GM12892 (cell line): ENCODE results near the gene MTARC1.

ENCODE experiments used
- DNase-seq: peaks from one replicate; pipeline ENCODE4 v3.0.0; 2011; ENCODE audit not compliant: insufficient read length
- FAIRE-seq: peaks from 2 replicates; lab custom pipeline; 2011; peaks lifted over from hg19 to GRCh38; lab: Jason Lieb, UNC
- POLR2A ChIP-seq: IDR thresholded peaks from 2 replicates; pipeline ENCODE4 v1.6.1; 2011; ENCODE audit warnings: low read depth, low read length, control low read depth
- POLR2AphosphoS5 ChIP-seq: IDR thresholded peaks from 2 replicates; pipeline ENCODE4 v1.6.1; 2011; ENCODE audit warnings: low read depth, low read length, control low read depth
- TAF1 ChIP-seq: IDR thresholded peaks from 2 replicates; pipeline ENCODE4 v1.6.1; 2011; ENCODE audit warnings: low read depth, mild to moderate bottlenecking, control low read depth, low read length, borderline replicate concordance

The MTARC1 gene

DNA sequence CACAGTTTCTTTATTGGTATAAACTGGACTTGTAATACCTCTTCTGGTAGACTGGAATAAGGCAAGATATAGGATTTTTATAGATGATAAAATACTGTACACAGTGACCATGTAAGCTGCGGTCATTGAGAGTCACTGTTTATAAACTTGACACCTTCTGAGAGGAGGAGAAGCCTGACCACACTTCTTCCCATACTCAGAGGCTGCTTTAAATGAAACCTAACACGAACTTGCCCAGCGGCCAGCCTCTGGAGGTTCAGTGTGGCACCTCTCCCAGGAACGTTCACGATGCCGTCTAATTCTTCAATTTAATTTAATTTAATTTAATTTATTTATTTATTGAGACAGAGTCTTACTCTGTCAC is 22.5 kb downstream of the MTARC1 start:
- TF ChIP-seq TAF1 (no peak), POLR2A (no peak), POLR2AphosphoS5 (no peak)
- no peak for FAIRE-seq

DNA sequence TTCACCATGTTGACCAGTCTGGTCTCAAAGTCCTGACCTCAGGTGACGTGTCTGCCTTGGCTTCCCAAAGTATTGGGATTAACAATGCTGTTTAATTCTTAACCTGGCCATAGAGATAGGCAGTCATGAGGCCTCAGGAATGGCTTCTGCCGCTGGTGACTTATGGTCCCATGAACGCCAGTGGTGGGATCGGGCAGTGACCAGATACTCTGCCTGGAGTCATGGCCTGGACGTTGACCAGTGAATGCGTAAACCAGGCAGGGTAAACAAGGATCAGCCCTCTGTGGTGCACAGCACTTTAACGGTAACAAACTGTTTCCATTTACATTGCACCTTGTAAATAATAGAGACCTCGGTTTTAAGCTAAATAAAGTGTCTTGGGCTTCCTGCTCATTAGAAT is 23.0 kb downstream of the MTARC1 start:
- DNase-seq = no peak
- FAIRE-seq = no peak
- no peak for TF ChIP-seq POLR2AphosphoS5
- no peak for TF ChIP-seq TAF1
- no peak for TF ChIP-seq POLR2A

More for the DNA sequence above, 22.5 kb downstream of the MTARC1 start:
- no peak for DNase-seq

DNA sequence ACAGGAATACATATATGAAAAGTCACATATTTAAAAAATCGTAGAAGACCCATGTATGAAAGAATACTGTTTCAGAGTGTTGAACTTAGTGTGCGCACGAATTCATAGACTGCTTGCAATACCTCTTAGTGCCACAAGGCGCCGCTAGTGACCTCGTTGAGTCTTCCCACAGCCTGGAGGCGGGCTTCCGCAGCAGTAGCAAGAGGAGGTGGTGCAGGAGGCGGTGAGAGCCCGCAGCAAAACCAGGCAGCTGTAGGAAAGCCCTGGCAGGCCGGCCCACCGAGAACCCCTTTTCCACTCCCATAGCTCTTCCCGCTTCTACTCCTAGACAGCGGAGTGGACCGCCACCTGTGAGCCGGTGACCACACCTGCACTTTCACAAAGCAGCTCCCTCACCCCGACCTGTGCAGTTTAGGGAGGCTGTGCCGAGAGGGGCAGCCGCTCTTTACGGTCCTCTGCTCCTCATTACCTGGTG is 23.5 kb downstream of the MTARC1 start:
- no peak for TF ChIP-seq POLR2A
- TF ChIP-seq POLR2AphosphoS5 = no peak
- no peak for TF ChIP-seq TAF1

DNA sequence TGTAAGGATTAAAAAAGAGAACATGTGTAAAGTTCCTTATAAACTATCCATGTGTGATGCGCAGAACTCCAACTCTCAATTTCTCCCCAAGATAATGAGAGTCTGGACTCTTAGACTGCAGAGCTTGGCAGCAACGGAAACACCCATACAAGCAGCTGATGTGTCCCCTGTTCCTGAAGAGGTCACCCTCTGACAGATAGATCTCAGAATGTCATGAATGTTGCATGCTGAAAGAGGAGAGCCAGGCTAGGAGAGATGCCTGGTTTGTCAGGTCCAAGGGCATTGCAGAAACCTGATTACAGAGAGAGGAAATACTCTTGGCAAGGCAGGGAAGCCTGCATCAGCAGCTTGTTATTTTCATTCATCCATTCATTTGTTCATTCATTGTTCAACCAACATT is 24.2 kb downstream of the MTARC1 start:
- FAIRE-seq = no peak
- DNase-seq = no peak
- TF ChIP-seq POLR2A (no peak), POLR2AphosphoS5 (no peak), TAF1 (no peak)

More for the DNA sequence above, 23.5 kb downstream of the MTARC1 start:
- FAIRE-seq (peak; percentile 88), DNase-seq (peak; percentile 61)

DNA sequence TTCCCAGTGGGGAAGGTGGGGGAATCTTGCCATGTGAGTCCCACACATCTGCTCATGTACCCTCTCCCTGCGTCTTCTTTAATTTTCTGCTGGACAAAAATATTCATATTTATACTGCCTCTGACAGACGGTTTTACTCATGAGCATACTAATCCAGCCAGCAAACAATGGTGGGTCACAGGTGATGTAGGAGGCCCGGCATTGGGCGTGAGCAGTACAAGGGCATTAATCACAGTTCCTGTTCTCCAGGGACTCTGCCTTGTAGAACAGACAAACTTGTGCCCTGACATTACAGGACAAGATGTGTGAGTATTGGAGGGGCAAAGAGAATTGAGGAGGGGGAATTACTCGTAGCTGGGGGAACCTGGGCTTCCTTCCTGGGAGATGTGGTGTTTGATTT is 25.0 kb downstream of the MTARC1 start:
- no peak for TF ChIP-seq POLR2A
- FAIRE-seq (no peak), DNase-seq (no peak)

DNA sequence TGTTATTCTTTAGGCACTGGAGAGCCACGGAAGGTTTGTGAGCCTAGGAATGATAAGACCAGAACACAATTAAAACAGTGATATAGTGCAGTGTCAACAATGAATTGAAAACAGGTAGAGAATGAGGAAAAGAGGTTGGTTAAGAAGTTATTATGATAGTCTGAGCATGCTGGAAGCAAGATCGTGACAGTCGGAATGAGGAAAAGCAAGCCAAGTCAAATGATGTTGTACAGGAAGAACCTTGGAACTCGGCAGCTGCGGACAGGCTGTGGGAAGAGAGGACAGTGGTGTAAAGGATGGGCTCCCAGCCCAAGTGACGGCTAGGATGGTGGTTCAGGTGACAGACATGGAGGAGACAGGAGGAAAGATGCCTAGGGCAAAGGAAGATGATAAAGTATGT is 25.6 kb downstream of the MTARC1 start:
- no peak for TF ChIP-seq POLR2AphosphoS5
- TF ChIP-seq TAF1 = no peak
- no peak for TF ChIP-seq POLR2A
- no peak for FAIRE-seq
- no peak for DNase-seq

DNA sequence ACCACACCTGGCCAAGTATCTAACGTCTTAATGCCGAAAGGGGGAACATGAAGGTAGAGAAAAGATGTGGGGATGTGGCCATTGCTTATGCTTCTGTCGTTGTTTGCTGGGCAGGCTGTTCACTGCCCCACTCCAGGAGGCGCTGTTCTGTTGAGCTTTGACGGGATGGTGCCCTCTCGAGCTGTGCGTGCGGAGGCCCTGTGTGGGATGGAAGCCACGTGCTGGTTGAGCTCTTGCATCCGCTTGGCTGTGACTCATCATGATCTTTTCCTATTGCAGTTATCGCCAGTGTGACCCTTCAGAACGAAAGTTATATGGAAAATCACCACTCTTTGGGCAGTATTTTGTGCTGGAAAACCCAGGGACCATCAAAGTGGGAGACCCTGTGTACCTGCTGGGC is 26.3 kb downstream of the MTARC1 start:
- TF ChIP-seq POLR2AphosphoS5 (no peak), POLR2A (no peak), TAF1 (no peak)
- FAIRE-seq (no peak), DNase-seq (no peak)

DNA sequence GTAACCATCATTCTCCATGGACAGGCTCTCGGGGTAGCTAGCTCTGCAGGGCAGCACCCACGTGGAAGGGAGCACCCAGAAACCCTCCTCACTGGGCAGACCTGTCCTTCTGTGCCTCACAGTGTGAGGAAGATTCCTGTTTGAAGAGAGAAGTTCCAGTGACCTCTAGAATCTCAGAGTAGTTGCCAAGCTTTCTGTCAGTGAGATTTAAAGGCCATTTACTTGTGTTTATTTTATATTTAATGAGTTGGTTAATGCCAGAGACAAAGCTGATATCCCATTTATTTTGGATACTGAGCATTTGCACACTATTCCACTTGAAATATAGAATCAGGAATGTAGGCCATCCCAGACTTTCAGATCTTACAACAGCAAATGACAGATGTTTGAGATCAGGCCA is 28.7 kb downstream of the MTARC1 start:
- TF ChIP-seq TAF1 = no peak
- no peak for TF ChIP-seq POLR2AphosphoS5
- no peak for TF ChIP-seq POLR2A
- DNase-seq (no peak), FAIRE-seq (no peak)

GRCh38 chr1:220817907-220818306 is 31.2 kb downstream of the MTARC1 start:
- DNase-seq (no peak), FAIRE-seq (no peak)
- TF ChIP-seq TAF1 = no peak
- TF ChIP-seq POLR2AphosphoS5 = no peak
- TF ChIP-seq POLR2A = no peak

GRCh38 chr1:220818421-220819173 is 31.9 kb downstream of the MTARC1 start:
- FAIRE-seq = no peak
- no peak for DNase-seq
- TF ChIP-seq POLR2AphosphoS5 (no peak), TAF1 (no peak), POLR2A (no peak)

DNA sequence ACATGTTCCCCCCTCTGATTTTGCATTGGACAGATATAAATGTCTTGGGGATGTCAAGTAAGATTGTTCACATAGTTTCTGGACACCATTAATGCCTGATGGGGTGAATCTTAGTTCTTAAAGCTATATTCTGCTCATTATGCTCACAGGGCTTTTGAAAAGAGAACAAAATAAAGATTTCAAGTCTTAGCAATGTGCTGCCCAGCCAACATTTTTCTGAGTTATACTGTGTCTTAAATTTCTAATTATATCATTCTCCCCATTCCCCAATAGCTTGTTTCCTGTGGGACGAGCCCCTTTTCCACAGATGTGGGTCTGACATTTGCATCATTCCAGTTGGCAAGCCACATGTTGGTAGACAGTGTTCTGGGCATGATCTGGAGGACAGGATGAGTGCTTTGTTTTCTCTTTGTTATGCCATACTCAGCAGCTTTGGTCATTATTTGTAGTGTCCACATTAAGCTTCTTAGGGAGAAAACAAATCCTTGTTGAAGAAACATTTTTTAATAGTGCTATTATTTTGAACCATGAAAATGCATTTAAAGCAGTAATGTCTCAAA is 32.8 kb downstream of the MTARC1 start:
- TF ChIP-seq TAF1 = no peak
- no peak for TF ChIP-seq POLR2AphosphoS5
- TF ChIP-seq POLR2A = no peak
- FAIRE-seq (no peak), DNase-seq (no peak)
